Lower lobe of right lung (tissue), 2 donors: ENCODE measurements around the gene IDUA. TPM values are rescaled to one million over a fixed set of nuclear protein-coding genes. Genes with fewer than 3 reads are reported as not detected.
"Not testable (repeated sequence)": the region's sequence is repeated elsewhere in the genome, so short reads cannot be mapped to it uniquely, and the experiment has no call there.

ENCODE experiments used
- ATAC-seq, 2 donors: fragments of 200-7000 bp; cut with Tn5 transposase; one replicate each; pipeline ENCODE4 v1.9.1; 2020 to 2022; ENCODE audit warnings: mild to moderate bottlenecking in 2 of 2, moderate library complexity in 2 of 2
- DNase-seq: peaks from one replicate; pipeline ENCODE4 v3.0.0-alpha.2; 2020
- H3K27ac ChIP-seq: fragments of 200-600 bp; one replicate; pipeline ENCODE4 v1.8.0; 2022
- H3K27me3 ChIP-seq: fragments of 200-600 bp; one replicate; pipeline ENCODE4 v1.8.0; 2022; ENCODE audit warnings: low read depth
- H3K36me3 ChIP-seq: fragments of 200-600 bp; one replicate; pipeline ENCODE4 v1.8.0; 2022; ENCODE audit warnings: mild to moderate bottlenecking
- H3K4me1 ChIP-seq: fragments of 200-600 bp; one replicate; pipeline ENCODE4 v1.8.0; 2022
- H3K4me3 ChIP-seq: fragments of 200-600 bp; one replicate; pipeline ENCODE4 v1.8.0; 2022; ENCODE audit warnings: mild to moderate bottlenecking
- H3K9me3 ChIP-seq: fragments of 200-600 bp; one replicate; pipeline ENCODE4 v1.8.0; 2022
- CTCF ChIP-seq: fragments of 200-600 bp; IDR thresholded peaks from one replicate; pipeline ENCODE4 v1.8.0; 2022; ENCODE audit warnings: antibody characterized with exemption, mild to moderate bottlenecking
- intact Hi-C: fragments of 100-400 bp; cut with DNase I; formaldehyde crosslinking; loops from one replicate; pipeline ENCODE4 v1.11.0; 2022
- total RNA-seq: library from RNA; stranded (reverse); fragmentation: NEBNext Ultra II Directional; extraction: Animal tissue kit (Norgen Biotek cat#: 25700); gene quantifications from one replicate; pipeline ENCODE4 v1.2.1, GENCODE V29; 2021
- donor health status: DM: no; HTN: yes; CAD: no; lungs with severe emphysema.

The IDUA gene
- total RNA-seq, 1 donor from 2014 or later: 46.0 TPM

GRCh38 chr4:1045193-1045594 lies 58.4 kb downstream of the IDUA start:
- no peak for TF ChIP-seq CTCF
- ATAC-seq (no peak), DNase-seq (peak; percentile 40)
- Histone ChIP-seq H3K4me1 (peaks cover 39% of the 10 kb centered on the region), H3K4me3 (no peak overlapping the region), H3K9me3 (no peaks in the 10 kb centered on the region), H3K36me3 (no peaks in the 10 kb centered on the region), H3K27me3 (peaks cover 25% of the 10 kb centered on the region), H3K27ac (no peak overlapping the region)
- intact Hi-C loops: no loop called here

- intact Hi-C loops: no loop called here
- H3K27ac ChIP-seq: no peak overlapping the region
- H3K9me3 ChIP-seq: no peaks in the 10 kb centered on the region
- H3K4me3 ChIP-seq: no peak overlapping the region
- DNase-seq: peak; percentile 18
- H3K36me3 ChIP-seq: no peaks in the 10 kb centered on the region
- ATAC-seq: peak in 1 of 2 donors; percentile 3
- no peak for TF ChIP-seq CTCF
- peaks cover 28% of the 10 kb centered on the region for H3K27me3 ChIP-seq
- peaks cover 38% of the 10 kb centered on the region for H3K4me1 ChIP-seq
These were observed 58.9 kb downstream of the IDUA start for GRCh38 chr4:1045595-1046201.

GRCh38 chr4:1046581-1047011 lies 59.8 kb downstream of the IDUA start:
- peak; percentile 18 to 41 for ATAC-seq
- H3K9me3 ChIP-seq, intact Hi-C loops, H3K36me3 ChIP-seq: not testable (repeated sequence)
- Histone ChIP-seq H3K4me3 (peak overlapping the region; percentile 33), H3K27ac (peak overlapping the region; percentile 12), H3K27me3 (peaks cover 37% of the 10 kb centered on the region), H3K4me1 (peaks cover 35% of the 10 kb centered on the region)
- peak; percentile 62 for DNase-seq

- Histone ChIP-seq H3K36me3 (no peaks in the 10 kb centered on the region), H3K27ac (peak overlapping the region; percentile 12), H3K9me3 (no peaks in the 10 kb centered on the region), H3K27me3 (peaks cover 45% of the 10 kb centered on the region), H3K4me1 (peaks cover 30% of the 10 kb centered on the region), H3K4me3 (peak overlapping the region; percentile 33)
- intact Hi-C loops: no loop called here
- DNase-seq (peak; percentile 50), ATAC-seq (no peak)
- no peak for TF ChIP-seq CTCF
These were observed 60.5 kb downstream of the IDUA start for GRCh38 chr4:1047106-1047975.

- no peak for TF ChIP-seq CTCF
- no peak for ATAC-seq
- peak; percentile 48 for DNase-seq
- H3K9me3 ChIP-seq: no peaks in the 10 kb centered on the region
- H3K36me3 ChIP-seq: no peaks in the 10 kb centered on the region
- intact Hi-C loops: no loop called here
- peak overlapping the region; percentile 33 for H3K4me3 ChIP-seq
- H3K27ac ChIP-seq: no peak overlapping the region
- H3K27me3 ChIP-seq: peaks cover 53% of the 10 kb centered on the region
- peaks cover 37% of the 10 kb centered on the region for H3K4me1 ChIP-seq
These were observed 61.3 kb downstream of the IDUA start for GRCh38 chr4:1047976-1048772.
